HUES64 (cell line): Measurements from ENCODE around the gene RAB40C.

Source experiments
- H3K27ac ChIP-seq: 2 replicates; pipeline ENCODE4 v1.7.0; 2013; ENCODE audit warnings: low read depth, low read length, inconsistent platforms
- H3K27me3 ChIP-seq: 2 replicates; pipeline ENCODE4 v1.6.1; 2013; ENCODE audit warnings: mild to moderate bottlenecking, low read length; ENCODE audit not compliant: insufficient read depth
- H3K36me3 ChIP-seq: 2 replicates; pipeline ENCODE4 v1.6.1; 2013; ENCODE audit warnings: mild to moderate bottlenecking, low read length; ENCODE audit not compliant: insufficient read depth
- H3K4me1 ChIP-seq: 2 replicates; pipeline ENCODE4 v1.6.1; 2013; ENCODE audit warnings: mild to moderate bottlenecking, low read length, moderate library complexity; ENCODE audit not compliant: insufficient read depth
- H3K4me3 ChIP-seq: 2 replicates; pipeline ENCODE4 v1.5.1; 2013; ENCODE audit warnings: mild to moderate bottlenecking, low read length, moderate library complexity
- H3K9ac ChIP-seq: 2 replicates; pipeline ENCODE4 v1.6.1; 2013; ENCODE audit warnings: mild to moderate bottlenecking, low read depth, low read length
- H3K9me3 ChIP-seq: 2 replicates; pipeline ENCODE4 v1.6.1; 2013; ENCODE audit warnings: low read depth, low read length; ENCODE audit not compliant: insufficient read depth
- WGBS: fragments of 150-250, 120-280 bp; methylation state at CpG from one replicate; pipeline ENCODE4 v1.1.7; 2013; ENCODE audit warnings: missing lambda C conversion rate; 5-methylcytosine and 5-hydroxymethylcytosine counted together

The RAB40C gene

DNA sequence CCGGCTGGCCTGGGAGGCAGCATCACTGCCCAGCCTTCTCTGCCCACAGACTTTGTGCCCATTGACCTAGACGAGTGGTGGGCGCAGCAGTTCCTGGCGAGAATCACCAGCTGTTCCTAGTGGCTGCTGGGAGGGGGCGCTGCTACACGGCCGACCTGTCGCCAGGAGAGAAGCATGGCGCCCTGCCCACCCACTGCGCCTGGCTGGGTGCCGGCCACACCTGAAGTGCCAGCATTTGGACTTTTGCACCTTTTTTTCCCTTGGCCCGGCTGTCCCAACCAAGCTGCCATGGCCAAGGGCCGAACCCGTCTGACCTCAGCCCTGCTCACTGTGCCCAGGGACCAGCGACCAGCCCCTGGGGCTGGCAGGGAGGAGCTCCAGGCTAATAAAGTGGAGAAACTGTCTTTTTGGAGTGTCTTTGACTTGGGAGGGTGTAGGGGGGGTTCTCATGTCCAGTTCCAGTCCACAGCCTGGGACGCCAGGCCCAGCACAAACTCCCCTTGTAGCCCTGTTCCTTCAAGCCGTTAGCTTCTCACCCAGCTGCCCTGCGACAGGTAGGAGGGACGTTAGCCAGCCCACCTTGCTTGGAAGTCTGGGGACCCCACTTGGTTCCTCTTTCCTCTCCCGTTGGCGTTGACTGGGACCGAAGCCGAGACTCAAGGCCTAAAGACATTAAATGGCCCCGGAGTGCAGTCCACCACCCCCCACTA, 58.4 kb downstream of the RAB40C start:
- Histone ChIP-seq H3K36me3 (peaks cover 12% of the 10 kb centered on the region; the same call in 1 of the 2 replicates), H3K27me3 (peaks cover 2% of the 10 kb centered on the region; the same call in 1 of the 2 replicates), H3K27ac (peak overlapping the region; percentile 82; the same call in 1 of the 2 replicates), H3K9me3 (no peaks in the 10 kb centered on the region), H3K4me1 (no peaks in the 10 kb centered on the region), H3K4me3 (peak overlapping the region; percentile 65), H3K9ac (peak overlapping the region; percentile 74)
- 41% methylated on average over 24 of the region's 24 CpGs for WGBS

DNA sequence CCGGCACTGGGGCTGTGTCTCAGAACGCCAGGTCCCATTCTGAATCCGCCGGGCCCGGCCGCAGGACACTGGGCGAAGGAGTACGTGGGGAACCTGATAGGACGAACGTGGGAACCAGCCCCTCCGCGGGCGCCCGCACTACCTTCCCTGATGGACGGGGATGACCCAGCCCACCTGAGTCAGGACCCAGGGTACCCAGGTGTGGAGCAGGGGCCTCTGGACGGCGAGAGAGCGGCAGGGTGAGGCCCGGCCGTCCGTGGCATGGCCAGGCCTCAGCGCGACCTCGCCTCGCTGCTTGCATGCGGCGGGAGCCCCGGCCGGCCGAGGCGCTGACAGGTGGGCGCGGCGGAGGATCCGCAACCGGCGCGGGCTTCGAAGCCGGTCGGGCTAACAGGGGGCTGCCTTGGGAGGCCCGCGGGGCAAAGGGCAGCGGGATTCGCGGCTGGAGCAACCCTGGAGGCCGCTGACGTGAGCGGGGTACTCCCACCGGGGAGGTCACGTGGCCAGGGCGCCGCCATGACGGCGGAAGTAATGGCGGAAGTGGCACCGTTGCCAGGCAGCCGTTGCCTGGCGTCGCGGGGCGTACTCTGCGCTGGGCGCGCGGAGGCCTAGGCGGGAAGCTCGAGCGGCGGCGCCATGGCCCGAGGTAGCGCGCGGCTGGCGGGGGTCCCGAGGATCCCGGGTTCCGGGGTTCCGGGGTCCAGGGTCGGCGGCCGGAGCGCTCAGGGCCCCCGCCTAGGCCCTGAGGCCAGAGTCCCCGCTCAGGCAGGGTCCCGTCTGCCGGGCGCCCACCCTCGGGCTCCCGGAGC, 59.1 kb downstream of the RAB40C start, which contains the start of gene WDR90:
WDR90 (plus strand) TSS at position 585 of the 809 bp plus-strand sequence; CDS start at position 637, 52 bp downstream.
- peak within 1 kb of the TSS; percentile 82 for H3K27ac ChIP-seq
- H3K4me1 ChIP-seq, result no peaks in the 10 kb centered on the region
- H3K27me3 ChIP-seq, result no peaks in the 10 kb centered on the region
- WGBS, result 2% methylated on average over 91 of the region's 91 CpGs
- peak within 1 kb of the TSS; percentile 65 for H3K4me3 ChIP-seq
- H3K9ac ChIP-seq, result peak within 1 kb of the TSS; percentile 74
- peaks cover 19% of the 10 kb centered on the region; the same call in 1 of the 2 replicates for H3K36me3 ChIP-seq
- H3K9me3 ChIP-seq, result no peaks in the 10 kb centered on the region

DNA sequence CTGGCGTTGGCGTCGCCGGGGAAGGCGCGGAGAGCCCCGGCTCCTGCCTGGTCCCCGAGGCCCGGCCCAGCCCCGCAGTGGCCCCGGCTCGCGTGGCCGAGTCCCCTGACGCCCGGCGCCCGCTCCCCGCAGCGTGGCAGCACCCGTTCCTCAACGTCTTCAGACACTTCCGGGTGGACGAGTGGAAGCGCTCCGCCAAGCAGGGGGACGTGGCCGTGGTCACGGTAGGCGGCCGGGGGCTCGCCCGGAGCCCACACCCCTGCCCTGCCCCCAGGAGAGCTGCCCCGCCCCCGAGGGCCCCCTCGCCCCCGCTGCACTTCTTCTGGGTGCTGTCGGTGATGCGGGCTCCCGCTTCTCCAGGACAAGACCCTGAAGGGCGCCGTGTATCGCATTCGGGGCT, 59.8 kb downstream of the RAB40C start:
- Histone ChIP-seq H3K36me3 (peaks cover 19% of the 10 kb centered on the region; the same call in 1 of the 2 replicates), H3K27me3 (no peaks in the 10 kb centered on the region), H3K4me1 (no peaks in the 10 kb centered on the region), H3K9ac (peak overlapping the region; percentile 74), H3K4me3 (peak overlapping the region; percentile 65), H3K27ac (no peak overlapping the region), H3K9me3 (no peaks in the 10 kb centered on the region)
- WGBS, result 6% methylated on average over 44 of the region's 44 CpGs

DNA sequence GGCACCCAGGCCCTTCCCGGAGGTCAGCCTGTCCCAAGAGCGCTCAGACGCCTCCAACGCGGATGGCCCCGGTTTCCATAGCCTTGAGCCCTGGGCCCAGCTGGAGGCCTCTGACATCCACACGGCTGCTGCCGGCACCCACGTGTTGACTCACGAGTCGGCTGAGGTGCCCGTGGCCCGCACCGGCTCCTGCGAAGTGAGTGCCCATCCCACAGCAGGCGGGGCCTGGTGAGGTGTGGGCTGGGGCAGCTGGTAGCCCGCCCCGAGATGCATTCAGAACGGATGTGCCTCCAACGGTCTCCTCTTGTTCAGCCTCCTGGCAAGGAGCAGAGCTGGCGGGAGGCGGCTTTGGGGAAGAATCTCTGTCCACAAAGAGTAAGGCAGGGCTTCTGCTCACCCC, 62.0 kb downstream of the RAB40C start:
- no peak overlapping the region for H3K4me3 ChIP-seq
- H3K9ac ChIP-seq, result no peak overlapping the region
- H3K27me3 ChIP-seq, result no peaks in the 10 kb centered on the region
- peaks cover 23% of the 10 kb centered on the region; the same call in 1 of the 2 replicates for H3K36me3 ChIP-seq
- H3K4me1 ChIP-seq, result no peaks in the 10 kb centered on the region
- 95% methylated on average over 22 of the region's 22 CpGs for WGBS
- H3K27ac ChIP-seq, result no peak overlapping the region
- H3K9me3 ChIP-seq, result no peaks in the 10 kb centered on the region

DNA sequence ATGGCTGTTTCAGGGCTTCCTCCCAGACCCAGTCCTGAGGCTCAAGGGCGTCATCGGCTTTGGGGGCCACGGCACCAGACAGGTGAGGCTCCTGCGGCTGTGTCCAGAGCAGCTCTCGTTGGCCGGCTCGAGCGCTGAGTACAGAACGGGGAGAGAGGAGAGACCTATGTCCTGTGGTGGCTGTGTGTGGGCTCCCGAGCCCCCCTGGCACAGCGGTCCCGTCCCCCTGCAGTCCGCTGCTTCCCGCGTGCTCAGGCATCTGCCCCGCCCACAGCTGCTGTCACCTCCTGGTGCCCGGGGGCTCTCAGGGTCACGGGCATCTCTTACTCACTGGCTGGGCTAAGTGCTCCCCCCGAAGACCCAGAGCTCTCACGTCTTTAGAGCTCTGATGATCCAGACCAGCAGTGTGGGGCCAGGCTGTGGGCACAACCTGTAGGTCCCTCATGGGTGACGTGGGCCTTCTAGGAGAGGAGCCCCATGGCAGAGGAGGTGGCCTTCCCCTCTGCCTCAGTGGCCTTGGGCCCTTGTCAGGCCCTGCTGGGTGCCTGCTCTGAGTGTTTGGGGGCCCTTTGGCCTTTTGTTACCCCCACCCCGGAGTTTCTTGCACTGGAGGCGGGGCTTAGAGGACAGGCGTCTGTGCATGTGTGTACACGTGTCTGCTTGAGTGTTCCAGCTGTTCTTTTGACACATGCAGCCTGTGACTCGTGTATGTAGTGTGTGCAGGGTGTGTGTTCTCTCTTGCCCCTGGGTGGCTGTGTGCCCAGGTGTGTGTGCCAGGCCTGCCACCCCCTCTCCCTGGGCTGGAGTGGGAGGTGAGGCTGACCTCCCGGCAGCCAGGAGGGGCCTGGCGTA, 62.8 kb downstream of the RAB40C start:
- H3K9me3 ChIP-seq, result no peaks in the 10 kb centered on the region
- no peak overlapping the region for H3K9ac ChIP-seq
- no peak overlapping the region for H3K27ac ChIP-seq
- H3K4me1 ChIP-seq, result no peaks in the 10 kb centered on the region
- no peak overlapping the region for H3K4me3 ChIP-seq
- H3K27me3 ChIP-seq, result no peaks in the 10 kb centered on the region
- H3K36me3 ChIP-seq, result peaks cover 23% of the 10 kb centered on the region; the same call in 1 of the 2 replicates
- WGBS, result 92% methylated on average over 28 of the region's 28 CpGs

DNA sequence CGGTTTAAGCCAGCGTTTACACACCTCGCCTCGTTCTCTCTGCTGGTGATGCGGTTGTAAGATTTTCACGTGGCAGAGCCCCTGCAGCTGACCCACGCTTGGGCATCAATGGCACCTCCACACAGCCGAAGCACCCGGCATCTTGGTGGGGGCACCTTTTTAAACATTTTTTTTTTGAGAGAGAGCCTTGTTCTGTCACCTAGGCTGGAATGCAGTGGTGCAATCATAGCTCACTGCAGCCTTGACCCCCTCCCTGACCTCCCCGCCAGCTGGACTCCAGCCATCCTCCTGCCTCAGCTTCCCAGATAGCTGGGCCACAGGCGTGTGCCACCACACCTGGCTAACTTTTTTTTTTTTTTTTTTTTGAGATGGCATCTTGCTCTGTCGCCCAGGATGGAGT, 64.2 kb downstream of the RAB40C start:
- Histone ChIP-seq H3K27me3 (no peaks in the 10 kb centered on the region), H3K36me3 (peaks cover 26% of the 10 kb centered on the region), H3K9ac (no peak overlapping the region), H3K4me3 (no peak overlapping the region), H3K4me1 (no peaks in the 10 kb centered on the region), H3K27ac (no peak overlapping the region), H3K9me3 (no peaks in the 10 kb centered on the region)
- WGBS, result 96% methylated on average over 12 of the region's 12 CpGs

DNA sequence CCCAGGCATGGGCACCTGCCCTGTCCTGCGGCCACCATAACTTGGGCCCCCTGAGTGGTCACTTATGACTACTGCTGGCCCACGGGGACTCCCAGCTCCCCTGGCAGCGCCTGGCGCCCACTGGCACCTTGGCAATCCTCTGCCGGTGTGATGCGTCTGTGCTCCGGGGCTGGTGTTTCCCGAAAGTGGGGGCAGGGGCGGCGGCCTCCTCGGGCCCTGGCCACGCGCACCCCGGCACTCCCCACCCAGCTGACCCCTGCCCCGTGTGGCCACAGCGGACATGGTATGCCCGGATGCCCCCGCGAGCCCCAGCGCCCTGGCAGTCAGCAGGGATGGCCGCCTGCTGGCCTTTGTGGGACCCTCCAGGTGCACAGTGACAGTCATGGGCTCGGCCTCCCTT, 67.6 kb downstream of the RAB40C start:
- H3K4me1 ChIP-seq, result 0 out of 2 replicates have a peak, but pooled peaks cover 3% of the 10 kb centered on the region
- no peak overlapping the region for H3K4me3 ChIP-seq
- no peak overlapping the region for H3K9ac ChIP-seq
- H3K9me3 ChIP-seq, result no peaks in the 10 kb centered on the region
- WGBS, result 95% methylated on average over 22 of the region's 22 CpGs
- H3K27ac ChIP-seq, result no peak overlapping the region
- H3K36me3 ChIP-seq, result peaks cover 18% of the 10 kb centered on the region
- no peaks in the 10 kb centered on the region for H3K27me3 ChIP-seq

DNA sequence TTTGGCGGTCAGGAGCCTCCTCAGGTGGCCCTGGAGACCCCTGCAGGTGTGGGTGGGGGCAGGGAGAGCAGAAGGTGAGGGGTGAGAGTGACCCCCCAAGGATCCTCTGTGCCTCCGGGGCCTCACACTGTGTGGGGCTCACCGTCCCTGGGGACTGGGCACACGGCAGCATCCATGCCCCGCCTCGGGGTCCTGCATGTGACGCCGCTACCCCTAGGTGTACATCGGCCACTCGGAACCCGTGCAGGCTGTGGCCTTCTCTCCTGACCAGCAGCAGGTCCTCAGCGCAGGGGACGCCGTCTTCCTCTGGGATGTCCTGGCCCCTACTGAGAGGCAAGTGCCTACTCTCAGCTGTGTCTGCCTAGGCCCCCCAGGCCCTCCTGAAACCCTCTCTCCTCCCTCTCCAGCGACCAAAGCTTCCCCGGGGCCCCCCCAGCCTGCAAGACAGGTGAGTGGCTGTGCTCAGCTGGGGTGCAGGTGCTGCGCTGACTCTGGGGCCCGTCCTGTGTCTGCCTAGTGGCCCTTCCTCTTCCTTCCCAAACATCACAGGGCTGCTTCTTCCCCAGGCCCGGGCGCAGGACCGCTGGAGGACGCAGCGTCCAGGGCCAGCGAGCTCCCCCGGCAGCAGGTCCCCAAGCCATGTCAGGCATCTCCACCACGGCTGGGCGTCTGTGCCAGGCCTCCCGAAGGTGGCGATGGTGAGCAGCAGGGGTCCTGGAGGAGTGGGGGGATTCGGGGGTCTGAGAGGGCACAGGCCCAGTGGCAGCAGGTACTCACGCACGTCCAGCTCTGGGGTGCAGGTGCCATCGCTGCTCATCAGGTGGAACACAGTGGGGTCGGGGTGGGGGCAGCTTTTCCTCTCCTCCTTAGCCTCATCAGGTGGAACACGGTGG, 69.1 kb downstream of the RAB40C start:
- Histone ChIP-seq H3K4me1 (0 out of 2 replicates have a peak, but pooled peaks cover 3% of the 10 kb centered on the region), H3K36me3 (peaks cover 7% of the 10 kb centered on the region)
- 94% methylated on average over 35 of the region's 35 CpGs for WGBS

DNA sequence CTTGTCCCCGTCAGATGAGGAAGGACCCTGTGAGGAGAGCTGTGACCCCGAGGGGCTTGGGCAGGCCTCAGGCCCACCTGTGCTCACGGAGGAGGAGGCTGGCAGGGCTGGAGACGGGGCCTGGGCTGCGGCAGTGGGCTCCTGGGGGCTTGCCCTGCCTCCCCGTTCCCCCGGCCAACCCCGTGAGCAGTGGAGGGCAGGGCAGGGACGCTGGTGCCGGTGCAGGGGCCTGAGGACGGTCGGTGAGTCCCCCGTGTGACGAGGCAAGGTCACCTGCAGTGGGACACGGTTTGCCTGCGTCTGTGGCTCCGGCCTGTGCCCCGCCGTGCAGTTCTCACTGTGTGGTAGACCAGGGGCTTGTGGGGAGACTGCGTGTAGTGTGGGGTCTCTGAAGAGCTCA, 69.8 kb downstream of the RAB40C start:
- H3K9ac ChIP-seq, result no peak overlapping the region
- WGBS, result 91% methylated on average over 20 of the region's 20 CpGs
- no peaks in the 10 kb centered on the region for H3K27me3 ChIP-seq
- no peak overlapping the region for H3K27ac ChIP-seq
- H3K4me1 ChIP-seq, result 0 out of 2 replicates have a peak, but pooled peaks cover 3% of the 10 kb centered on the region
- H3K4me3 ChIP-seq, result no peak overlapping the region
- H3K9me3 ChIP-seq, result no peaks in the 10 kb centered on the region
- peaks cover 7% of the 10 kb centered on the region for H3K36me3 ChIP-seq

More for the DNA sequence above, 69.1 kb downstream of the RAB40C start:
- no peaks in the 10 kb centered on the region for H3K9me3 ChIP-seq
- H3K9ac ChIP-seq, result no peak overlapping the region
- no peak overlapping the region for H3K27ac ChIP-seq
- H3K27me3 ChIP-seq, result no peaks in the 10 kb centered on the region
- H3K4me3 ChIP-seq, result no peak overlapping the region

DNA sequence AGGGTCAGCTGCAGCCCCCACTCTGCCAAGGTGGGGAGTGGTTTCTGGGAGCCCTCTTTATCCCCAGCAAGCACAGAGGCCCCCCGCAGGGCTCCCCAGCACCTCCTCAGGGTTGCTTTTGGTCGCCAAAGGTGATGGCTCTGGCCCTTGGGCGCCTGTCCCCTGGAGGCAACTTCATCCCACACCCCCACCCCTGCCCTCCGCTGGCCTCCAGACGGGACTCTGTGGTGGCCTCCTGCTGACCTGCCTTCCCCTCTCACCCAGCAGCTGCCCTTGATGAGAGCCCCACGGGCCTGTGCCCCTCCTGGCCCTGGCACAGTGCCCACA, 70.2 kb downstream of the RAB40C start:
- WGBS, result 88% methylated on average over 6 of the region's 6 CpGs
- no peak overlapping the region for H3K4me3 ChIP-seq

More for the DNA sequence above, 70.2 kb downstream of the RAB40C start:
- 0 out of 2 replicates have a peak overlapping the region, but pooled peaks have one; percentile 25 for H3K27ac ChIP-seq
- no peak overlapping the region for H3K9ac ChIP-seq
- H3K4me1 ChIP-seq, result 0 out of 2 replicates have a peak, but pooled peaks cover 3% of the 10 kb centered on the region
- H3K9me3 ChIP-seq, result no peaks in the 10 kb centered on the region
- peaks cover 7% of the 10 kb centered on the region for H3K36me3 ChIP-seq
- H3K27me3 ChIP-seq, result no peaks in the 10 kb centered on the region
